AG09319 (cell line): ENCODE measurements around the gene TCERG1.

Source experiments
- DNase-seq: peaks from one replicate; pipeline ENCODE4 v3.0.0-alpha.2; 2010; ENCODE audit warnings: low read depth; ENCODE audit errors: extremely low read depth
- CTCF ChIP-seq: IDR thresholded peaks from 2 replicates; pipeline ENCODE4 v1.5.1; 2011; ENCODE audit warnings: low read depth, mild to moderate bottlenecking, inconsistent platforms, low read length, moderate library complexity

TCERG1 gene

GRCh38 chr5:146410272-146410671, 36.9 kb upstream of the TCERG1 start:
- no peak for TF ChIP-seq CTCF
- no peak for DNase-seq

GRCh38 chr5:146419696-146420095, 27.4 kb upstream of the TCERG1 start:
- TF ChIP-seq CTCF: no peak
- DNase-seq: no peak

- no peak for DNase-seq
- no peak for TF ChIP-seq CTCF
These were observed 22.1 kb upstream of the TCERG1 start for GRCh38 chr5:146425023-146425422.

GRCh38 chr5:146426305-146426704, 20.8 kb upstream of the TCERG1 start:
- TF ChIP-seq CTCF: no peak
- DNase-seq: no peak

- peak; percentile 59 for TF ChIP-seq CTCF
- no peak for DNase-seq
These were observed 20.1 kb upstream of the TCERG1 start for GRCh38 chr5:146426853-146427618.

- TF ChIP-seq CTCF: no peak
- no peak for DNase-seq
These were observed 19.5 kb upstream of the TCERG1 start for GRCh38 chr5:146427619-146427997.

- DNase-seq: no peak
- TF ChIP-seq CTCF: no peak
These were observed 18.5 kb upstream of the TCERG1 start for GRCh38 chr5:146428658-146429057.
